SU-DHL-6 (cell line): ENCODE measurements around the gene SEMA5A.

ENCODE experiments used
- H2AFZ ChIP-seq: fragments of 200-600 bp; sonication (generic); 2 replicates; pipeline ENCODE4 v1.6.1; 2014; ENCODE audit warnings: low read depth, mild to moderate bottlenecking, moderate library complexity, mixed read lengths, antibody characterized with exemption, low read length; ENCODE audit not compliant: severe bottlenecking
- H3F3A ChIP-seq: fragments of 200-600 bp; shearing (Covaris generic); 2 replicates; pipeline ENCODE4 v1.6.0; 2016; ENCODE audit warnings: antibody characterized with exemption, mild to moderate bottlenecking; ENCODE audit not compliant: insufficient read depth
- H3K27ac ChIP-seq: fragments of 200-600 bp; sonication (generic); 2 replicates; pipeline ENCODE4 v1.5.1; 2016; ENCODE audit warnings: low read depth, mild to moderate bottlenecking, low read length, moderate library complexity, mixed read lengths
- H3K27me3 ChIP-seq: fragments of 200-600 bp; sonication (generic), shearing (Covaris generic); 2 replicates; pipeline ENCODE4 v1.6.0; 2014; ENCODE audit warnings: mild to moderate bottlenecking, low read length
- H3K36me3 ChIP-seq: fragments of 200-600 bp; sonication (generic); 2 replicates; pipeline ENCODE4 v1.6.1; 2014; ENCODE audit warnings: mild to moderate bottlenecking, low read length, mixed read lengths
- H3K4me2 ChIP-seq: fragments of 300-600, 200-600 bp; shearing (Covaris generic), sonication (generic); 2 replicates; pipeline ENCODE4 v1.6.0; 2014; ENCODE audit warnings: low read length, low read depth, mild to moderate bottlenecking; ENCODE audit not compliant: poor library complexity, severe bottlenecking
- H3K4me3 ChIP-seq: fragments of 200-600 bp; sonication (generic); 2 replicates; pipeline ENCODE4 v1.5.1; 2014; ENCODE audit warnings: antibody characterized with exemption, low read length, mild to moderate bottlenecking, mixed read lengths; ENCODE audit not compliant: insufficient read depth, poor library complexity, severe bottlenecking
- H3K79me2 ChIP-seq: fragments of 200-600 bp; sonication (generic); 2 replicates; pipeline ENCODE4 v1.6.1; 2014; ENCODE audit warnings: mild to moderate bottlenecking, low read length, moderate library complexity; ENCODE audit not compliant: insufficient read depth
- H3K9ac ChIP-seq: fragments of 200-600 bp; sonication (generic); 2 replicates; pipeline ENCODE4 v1.7.0; 2014; ENCODE audit warnings: mild to moderate bottlenecking, low read length
- H3K9me2 ChIP-seq: fragments of 200-600 bp; sonication (generic); replicated peaks from 2 replicates; pipeline ENCODE4 v1.6.1; 2014; ENCODE audit warnings: low read length; ENCODE audit not compliant: insufficient read depth
- H3K9me3 ChIP-seq: fragments of 200-600 bp; sonication (generic); 2 replicates; pipeline ENCODE4 v1.6.1; 2014; ENCODE audit warnings: low read length, mixed read lengths; ENCODE audit not compliant: insufficient read depth
- H4K20me1 ChIP-seq: fragments of 200-600 bp; sonication (generic); 2 replicates; pipeline ENCODE4 v1.6.1; 2014; ENCODE audit warnings: low read depth, mild to moderate bottlenecking, antibody characterized with exemption, low read length, moderate library complexity, mixed read lengths
- EZH2phosphoT487 ChIP-seq: fragments of 200-600 bp; sonication (generic), shearing (Covaris generic); conservative IDR thresholded peaks from 2 replicates; pipeline ENCODE4 v1.6.1; 2018; ENCODE audit warnings: mild to moderate bottlenecking, antibody characterized with exemption, low read length, moderate library complexity, mixed read lengths
- TF ChIP-seq, protein P1 (sequence below): fragments of 200-600 bp; sonication (generic); IDR thresholded peaks from one replicate; pipeline ENCODE4 v1.5.1; 2017; ENCODE audit warnings: antibody characterized with exemption, mild to moderate bottlenecking, low read length, moderate library complexity; ENCODE audit not compliant: insufficient read depth, poor library complexity, severe bottlenecking

Gene SEMA5A

DNA sequence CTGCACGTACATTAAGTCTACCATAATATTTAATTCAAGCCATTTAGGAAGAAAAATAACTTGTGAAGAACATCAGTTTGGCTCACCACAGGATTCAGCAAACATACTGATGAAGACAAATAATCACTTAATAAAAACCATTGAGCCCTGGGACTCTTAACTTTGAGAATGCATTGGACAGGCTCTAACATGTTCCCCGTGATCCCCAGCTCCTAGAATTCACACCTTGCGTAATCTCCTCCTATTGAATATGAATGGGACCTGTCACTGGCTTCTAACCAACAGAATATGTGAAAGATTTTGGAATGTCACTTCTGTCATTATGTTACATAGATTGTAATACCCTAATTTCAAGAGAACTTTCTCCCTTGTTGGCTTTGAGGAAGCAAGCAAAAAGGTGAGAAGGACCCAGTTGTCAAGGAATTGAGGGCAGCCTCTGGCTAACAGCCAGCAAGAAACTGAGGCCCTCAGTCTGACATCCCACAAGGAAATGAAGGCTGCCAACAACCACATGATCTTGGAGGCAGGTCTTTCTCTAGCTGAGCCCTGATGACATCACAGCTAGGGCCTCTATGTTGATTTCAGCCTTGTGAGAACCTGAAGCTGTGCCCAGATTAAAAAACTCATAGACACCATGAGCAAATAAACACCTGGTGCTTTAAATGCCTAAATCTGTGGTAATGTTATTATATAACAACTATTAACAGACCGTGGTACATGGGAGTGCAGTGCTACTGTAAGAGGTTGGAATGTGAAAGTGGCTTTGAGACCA lies 433.2 kb downstream of the SEMA5A start:
- H2AFZ ChIP-seq = no peak overlapping the region
- H3K9ac ChIP-seq = no peak overlapping the region
- H3K4me2 ChIP-seq = no peak overlapping the region
- H3K9me3 ChIP-seq = no peaks in the 10 kb centered on the region
- H3K4me3 ChIP-seq = no peak overlapping the region
- H3F3A ChIP-seq = no peaks in the 10 kb centered on the region
- H3K27ac ChIP-seq = no peak overlapping the region
- H4K20me1 ChIP-seq = no peaks in the 10 kb centered on the region
- no peaks in the 10 kb centered on the region for H3K36me3 ChIP-seq
- H3K9me2 ChIP-seq = no peaks in the 10 kb centered on the region
- TF ChIP-seq, protein P1, sequence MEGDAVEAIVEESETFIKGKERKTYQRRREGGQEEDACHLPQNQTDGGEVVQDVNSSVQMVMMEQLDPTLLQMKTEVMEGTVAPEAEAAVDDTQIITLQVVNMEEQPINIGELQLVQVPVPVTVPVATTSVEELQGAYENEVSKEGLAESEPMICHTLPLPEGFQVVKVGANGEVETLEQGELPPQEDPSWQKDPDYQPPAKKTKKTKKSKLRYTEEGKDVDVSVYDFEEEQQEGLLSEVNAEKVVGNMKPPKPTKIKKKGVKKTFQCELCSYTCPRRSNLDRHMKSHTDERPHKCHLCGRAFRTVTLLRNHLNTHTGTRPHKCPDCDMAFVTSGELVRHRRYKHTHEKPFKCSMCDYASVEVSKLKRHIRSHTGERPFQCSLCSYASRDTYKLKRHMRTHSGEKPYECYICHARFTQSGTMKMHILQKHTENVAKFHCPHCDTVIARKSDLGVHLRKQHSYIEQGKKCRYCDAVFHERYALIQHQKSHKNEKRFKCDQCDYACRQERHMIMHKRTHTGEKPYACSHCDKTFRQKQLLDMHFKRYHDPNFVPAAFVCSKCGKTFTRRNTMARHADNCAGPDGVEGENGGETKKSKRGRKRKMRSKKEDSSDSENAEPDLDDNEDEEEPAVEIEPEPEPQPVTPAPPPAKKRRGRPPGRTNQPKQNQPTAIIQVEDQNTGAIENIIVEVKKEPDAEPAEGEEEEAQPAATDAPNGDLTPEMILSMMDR = no peak
- no peak for TF ChIP-seq EZH2phosphoT487
- no peaks in the 10 kb centered on the region for H3K27me3 ChIP-seq
- H3K79me2 ChIP-seq = no peaks in the 10 kb centered on the region

DNA sequence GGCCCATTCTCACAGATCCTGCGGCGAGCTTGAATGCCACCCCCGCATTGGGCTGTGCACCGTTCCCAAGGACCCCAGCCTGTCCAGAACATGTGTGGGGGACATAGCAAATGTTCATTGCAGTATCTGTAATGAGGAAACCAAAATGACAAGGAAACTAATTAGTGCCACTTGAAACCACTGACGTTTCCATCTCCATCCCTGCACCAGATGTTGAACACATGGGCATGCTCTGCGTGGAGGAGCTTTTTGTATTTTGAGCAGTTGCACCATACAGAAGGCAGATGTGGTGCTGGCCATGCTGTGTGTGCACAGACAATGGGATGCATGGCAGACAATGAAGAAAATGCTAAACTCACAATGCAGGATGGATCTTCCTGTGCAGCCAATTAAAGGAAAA lies 437.7 kb downstream of the SEMA5A start:
- Histone ChIP-seq H3K4me2 (no peak overlapping the region), H3K27ac (no peak overlapping the region)

DNA sequence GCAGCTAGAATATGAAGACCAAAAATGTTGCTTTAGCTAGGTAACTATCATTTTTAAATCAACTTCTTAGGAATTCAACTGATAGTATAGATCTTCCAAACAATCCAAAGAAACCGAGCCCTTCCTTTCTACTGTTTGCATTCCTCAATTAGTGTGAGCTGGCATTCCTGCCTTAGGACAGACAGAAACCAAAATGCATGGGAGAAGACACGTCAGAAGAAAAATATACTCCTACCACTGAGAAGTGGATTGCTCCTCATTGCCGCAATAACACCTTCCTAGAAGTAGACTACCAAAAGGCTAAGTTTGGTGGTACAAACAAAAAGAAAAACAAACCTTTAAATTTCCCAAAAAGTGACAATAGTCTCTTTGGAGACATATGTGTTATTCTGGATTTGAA lies 440.0 kb downstream of the SEMA5A start:
- H3F3A ChIP-seq = no peaks in the 10 kb centered on the region
- no peaks in the 10 kb centered on the region for H4K20me1 ChIP-seq
- H3K36me3 ChIP-seq = no peaks in the 10 kb centered on the region
- no peak overlapping the region for H3K4me2 ChIP-seq
- no peak overlapping the region for H3K4me3 ChIP-seq
- H3K9me2 ChIP-seq = no peaks in the 10 kb centered on the region
- no peaks in the 10 kb centered on the region for H3K79me2 ChIP-seq
- no peaks in the 10 kb centered on the region for H3K9me3 ChIP-seq
- H3K27me3 ChIP-seq = no peaks in the 10 kb centered on the region
- no peak for TF ChIP-seq EZH2phosphoT487
- TF ChIP-seq, protein P1 = no peak
- no peak overlapping the region for H3K9ac ChIP-seq
- no peak overlapping the region for H2AFZ ChIP-seq
- H3K27ac ChIP-seq = no peak overlapping the region

More for the DNA sequence above, 437.7 kb downstream of the SEMA5A start:
- Histone ChIP-seq H3K9ac (no peak overlapping the region), H3K4me3 (no peak overlapping the region), H3K79me2 (no peaks in the 10 kb centered on the region), H3F3A (no peaks in the 10 kb centered on the region), H3K9me3 (no peaks in the 10 kb centered on the region), H2AFZ (no peak overlapping the region), H3K27me3 (no peaks in the 10 kb centered on the region), H3K9me2 (no peaks in the 10 kb centered on the region), H4K20me1 (no peaks in the 10 kb centered on the region), H3K36me3 (no peaks in the 10 kb centered on the region)
- TF ChIP-seq EZH2phosphoT487 = no peak
- TF ChIP-seq, protein P1 = no peak
